SK-N-SH treated with all-trans-retinoic acid at 6 μM for 48 hours (cell line): ENCODE results near the gene PAX5.

Experiments used
- ATAC-seq: fragments of 200-7000 bp; cut with Tn5 transposase; 3 replicates; pipeline ENCODE4 v1.9.1; 2020; ENCODE audit warnings: mild to moderate bottlenecking, moderate library complexity
- ARNTL ChIP-seq: fragments of 450-650 bp; formaldehyde crosslinking; IDR thresholded peaks from 2 replicates; pipeline ENCODE4 v1.5.0; 2020; ENCODE audit warnings: low read depth, mild to moderate bottlenecking, moderate library complexity, borderline replicate concordance
- BACH2 ChIP-seq: fragments of 250-450 bp; sonication (Bioruptor Pico); IDR thresholded peaks from 2 replicates; pipeline ENCODE4 v1.9.0; 2021; ENCODE audit warnings: mild to moderate bottlenecking, borderline replicate concordance
- CSDC2 ChIP-seq: fragments of 250-450 bp; sonication (Bioruptor Pico); IDR thresholded peaks from 2 replicates; pipeline ENCODE4 v1.5.0; 2020; ENCODE audit warnings: mild to moderate bottlenecking, moderate library complexity
- ESRRG ChIP-seq: fragments of 250-450 bp; sonication (Bioruptor Pico); IDR thresholded peaks from 2 replicates; pipeline ENCODE4 v1.6.1; 2021; ENCODE audit warnings: mild to moderate bottlenecking
- OSR1 ChIP-seq: fragments of 250-450 bp; sonication (Bioruptor Pico); IDR thresholded peaks from 2 replicates; pipeline ENCODE4 v1.8.0; 2022; ENCODE audit warnings: moderate library complexity, mild to moderate bottlenecking, inconsistent platforms
- PPARA ChIP-seq: fragments of 250-450 bp; sonication (Bioruptor Pico); IDR thresholded peaks from 2 replicates; pipeline ENCODE4 v1.5.0; 2020; ENCODE audit warnings: mild to moderate bottlenecking, borderline replicate concordance
- RARB ChIP-seq: fragments of 250-450 bp; sonication (Bioruptor Pico); IDR thresholded peaks from 2 replicates; pipeline ENCODE4 v1.8.0; 2021; ENCODE audit warnings: mild to moderate bottlenecking, moderate library complexity
- SNAI2 ChIP-seq: fragments of 250-450 bp; sonication (Bioruptor Pico); IDR thresholded peaks from 2 replicates; pipeline ENCODE4 v1.5.0; 2020; ENCODE audit warnings: mild to moderate bottlenecking, moderate library complexity
- TOX ChIP-seq: fragments of 250-450 bp; sonication (Bioruptor Pico); IDR thresholded peaks from 2 replicates; pipeline ENCODE4 v1.8.0; 2021; ENCODE audit warnings: mild to moderate bottlenecking, moderate library complexity, borderline replicate concordance
- ZC3H10 ChIP-seq: fragments of 250-450 bp; sonication (Bioruptor Pico); IDR thresholded peaks from 2 replicates; pipeline ENCODE4 v1.5.1; 2021; ENCODE audit warnings: mild to moderate bottlenecking, moderate library complexity
- ZFP30 ChIP-seq: fragments of 450-650 bp; formaldehyde crosslinking; IDR thresholded peaks from 2 replicates; pipeline ENCODE4 v1.5.0; 2022; ENCODE audit warnings: mild to moderate bottlenecking, moderate library complexity
- ZNF565 ChIP-seq: fragments of 450-650 bp; formaldehyde crosslinking; conservative IDR thresholded peaks from 2 replicates; pipeline ENCODE4 v1.5.0; 2020; ENCODE audit warnings: low read depth, mild to moderate bottlenecking, moderate library complexity
- ZNF70 ChIP-seq: fragments of 450-650 bp; formaldehyde crosslinking; IDR thresholded peaks from 2 replicates; pipeline ENCODE4 v1.5.0; 2020; ENCODE audit warnings: mild to moderate bottlenecking, moderate library complexity
- ZNF8 ChIP-seq: fragments of 450-650 bp; formaldehyde crosslinking; IDR thresholded peaks from 2 replicates; pipeline ENCODE4 v1.5.0; 2020; ENCODE audit warnings: mild to moderate bottlenecking, moderate library complexity
- TF ChIP-seq, protein P1 (sequence below): fragments of 250-450 bp; sonication (Bioruptor Pico); IDR thresholded peaks from 2 replicates; pipeline ENCODE4 v1.8.0; 2021; ENCODE audit warnings: low read depth, mild to moderate bottlenecking, moderate library complexity, borderline replicate concordance
- TF ChIP-seq, protein P2 (sequence below): fragments of 250-450 bp; sonication (Bioruptor Pico); IDR thresholded peaks from 2 replicates; pipeline ENCODE4 v1.5.1; 2021; ENCODE audit warnings: mild to moderate bottlenecking, moderate library complexity
- TF ChIP-seq, protein P3 (sequence below): fragments of 250-450 bp; sonication (Bioruptor Pico); IDR thresholded peaks from 2 replicates; pipeline ENCODE4 v1.8.0; 2020; ENCODE audit warnings: mild to moderate bottlenecking, moderate library complexity, borderline replicate concordance
- TF ChIP-seq, protein P4 (sequence below): fragments of 250-450 bp; sonication (Bioruptor Pico); IDR thresholded peaks from 2 replicates; pipeline ENCODE4 v1.5.0; 2020; ENCODE audit warnings: mild to moderate bottlenecking, moderate library complexity
- TF ChIP-seq, protein P5 (sequence below): fragments of 250-450 bp; sonication (Bioruptor Pico); IDR thresholded peaks from 2 replicates; pipeline ENCODE4 v1.5.1; 2020; ENCODE audit warnings: low read depth, mild to moderate bottlenecking, moderate library complexity

The PAX5 gene

DNA sequence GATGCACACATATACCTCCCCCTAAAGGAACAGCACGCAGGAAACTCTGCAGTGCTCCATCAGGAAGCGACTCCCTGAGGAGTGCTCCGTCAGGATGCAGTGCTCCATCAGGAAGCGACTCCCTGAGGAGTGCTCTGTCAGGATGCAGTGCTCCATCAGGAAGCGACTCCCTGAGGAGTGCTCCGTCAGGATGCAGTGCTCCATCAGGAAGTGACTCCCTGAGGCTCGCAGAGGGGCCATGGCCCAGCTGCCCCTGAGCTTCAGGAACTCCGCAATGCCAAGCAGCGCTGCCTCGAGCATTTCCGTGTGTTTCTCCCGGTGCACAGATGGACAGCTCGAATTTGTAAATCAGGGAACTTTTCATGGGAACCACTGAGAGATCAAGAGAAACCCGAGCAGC, 88.1 kb downstream of the PAX5 start:
- ATAC-seq: no peak
- TF ChIP-seq PPARA (CRISPR knock-in tag) (no peak), ZNF8 (CRISPR knock-in tag) (no peak), ZNF70 (CRISPR knock-in tag) (no peak), RARB (no peak), ESRRG (CRISPR knock-in tag) (no peak), ZC3H10 (no peak), BACH2 (no peak), SNAI2 (CRISPR knock-in tag) (no peak), ARNTL (CRISPR knock-in tag) (no peak)
- TF ChIP-seq, protein P1, sequence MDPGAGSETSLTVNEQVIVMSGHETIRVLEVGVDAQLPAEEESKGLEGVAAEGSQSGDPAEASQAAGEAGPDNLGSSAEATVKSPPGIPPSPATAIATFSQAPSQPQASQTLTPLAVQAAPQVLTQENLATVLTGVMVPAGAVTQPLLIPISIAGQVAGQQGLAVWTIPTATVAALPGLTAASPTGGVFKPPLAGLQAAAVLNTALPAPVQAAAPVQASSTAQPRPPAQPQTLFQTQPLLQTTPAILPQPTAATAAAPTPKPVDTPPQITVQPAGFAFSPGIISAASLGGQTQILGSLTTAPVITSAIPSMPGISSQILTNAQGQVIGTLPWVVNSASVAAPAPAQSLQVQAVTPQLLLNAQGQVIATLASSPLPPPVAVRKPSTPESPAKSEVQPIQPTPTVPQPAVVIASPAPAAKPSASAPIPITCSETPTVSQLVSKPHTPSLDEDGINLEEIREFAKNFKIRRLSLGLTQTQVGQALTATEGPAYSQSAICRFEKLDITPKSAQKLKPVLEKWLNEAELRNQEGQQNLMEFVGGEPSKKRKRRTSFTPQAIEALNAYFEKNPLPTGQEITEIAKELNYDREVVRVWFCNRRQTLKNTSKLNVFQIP (CRISPR knock-in tag): no peak
- TF ChIP-seq, protein P2, sequence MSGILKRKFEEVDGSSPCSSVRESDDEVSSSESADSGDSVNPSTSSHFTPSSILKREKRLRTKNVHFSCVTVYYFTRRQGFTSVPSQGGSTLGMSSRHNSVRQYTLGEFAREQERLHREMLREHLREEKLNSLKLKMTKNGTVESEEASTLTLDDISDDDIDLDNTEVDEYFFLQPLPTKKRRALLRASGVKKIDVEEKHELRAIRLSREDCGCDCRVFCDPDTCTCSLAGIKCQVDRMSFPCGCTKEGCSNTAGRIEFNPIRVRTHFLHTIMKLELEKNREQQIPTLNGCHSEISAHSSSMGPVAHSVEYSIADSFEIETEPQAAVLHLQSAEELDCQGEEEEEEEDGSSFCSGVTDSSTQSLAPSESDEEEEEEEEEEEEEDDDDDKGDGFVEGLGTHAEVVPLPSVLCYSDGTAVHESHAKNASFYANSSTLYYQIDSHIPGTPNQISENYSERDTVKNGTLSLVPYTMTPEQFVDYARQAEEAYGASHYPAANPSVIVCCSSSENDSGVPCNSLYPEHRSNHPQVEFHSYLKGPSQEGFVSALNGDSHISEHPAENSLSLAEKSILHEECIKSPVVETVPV: no peak
- TF ChIP-seq, protein P3, sequence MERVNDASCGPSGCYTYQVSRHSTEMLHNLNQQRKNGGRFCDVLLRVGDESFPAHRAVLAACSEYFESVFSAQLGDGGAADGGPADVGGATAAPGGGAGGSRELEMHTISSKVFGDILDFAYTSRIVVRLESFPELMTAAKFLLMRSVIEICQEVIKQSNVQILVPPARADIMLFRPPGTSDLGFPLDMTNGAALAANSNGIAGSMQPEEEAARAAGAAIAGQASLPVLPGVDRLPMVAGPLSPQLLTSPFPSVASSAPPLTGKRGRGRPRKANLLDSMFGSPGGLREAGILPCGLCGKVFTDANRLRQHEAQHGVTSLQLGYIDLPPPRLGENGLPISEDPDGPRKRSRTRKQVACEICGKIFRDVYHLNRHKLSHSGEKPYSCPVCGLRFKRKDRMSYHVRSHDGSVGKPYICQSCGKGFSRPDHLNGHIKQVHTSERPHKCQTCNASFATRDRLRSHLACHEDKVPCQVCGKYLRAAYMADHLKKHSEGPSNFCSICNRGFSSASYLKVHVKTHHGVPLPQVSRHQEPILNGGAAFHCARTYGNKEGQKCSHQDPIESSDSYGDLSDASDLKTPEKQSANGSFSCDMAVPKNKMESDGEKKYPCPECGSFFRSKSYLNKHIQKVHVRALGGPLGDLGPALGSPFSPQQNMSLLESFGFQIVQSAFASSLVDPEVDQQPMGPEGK (CRISPR knock-in tag): no peak

DNA sequence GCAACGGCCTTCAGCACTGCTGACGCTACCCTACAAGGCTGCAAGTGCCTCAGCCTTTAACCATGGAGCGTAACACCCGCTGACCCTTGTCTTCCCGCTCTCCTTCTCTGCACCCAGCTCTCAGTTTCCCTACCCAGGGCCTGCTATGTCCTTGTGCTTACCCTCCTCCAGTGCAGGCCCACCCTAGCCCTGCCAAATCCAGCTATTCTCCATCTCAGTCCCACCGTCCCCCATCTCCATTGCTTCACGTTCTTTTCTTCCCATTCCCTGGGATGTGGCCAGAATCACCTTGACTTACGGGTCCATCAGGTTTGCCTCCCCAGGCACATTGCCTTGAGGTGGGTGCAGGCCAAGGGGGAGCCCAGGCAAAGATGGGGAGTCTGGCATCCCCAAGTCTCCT, 91.2 kb downstream of the PAX5 start:
- TF ChIP-seq, protein P4, sequence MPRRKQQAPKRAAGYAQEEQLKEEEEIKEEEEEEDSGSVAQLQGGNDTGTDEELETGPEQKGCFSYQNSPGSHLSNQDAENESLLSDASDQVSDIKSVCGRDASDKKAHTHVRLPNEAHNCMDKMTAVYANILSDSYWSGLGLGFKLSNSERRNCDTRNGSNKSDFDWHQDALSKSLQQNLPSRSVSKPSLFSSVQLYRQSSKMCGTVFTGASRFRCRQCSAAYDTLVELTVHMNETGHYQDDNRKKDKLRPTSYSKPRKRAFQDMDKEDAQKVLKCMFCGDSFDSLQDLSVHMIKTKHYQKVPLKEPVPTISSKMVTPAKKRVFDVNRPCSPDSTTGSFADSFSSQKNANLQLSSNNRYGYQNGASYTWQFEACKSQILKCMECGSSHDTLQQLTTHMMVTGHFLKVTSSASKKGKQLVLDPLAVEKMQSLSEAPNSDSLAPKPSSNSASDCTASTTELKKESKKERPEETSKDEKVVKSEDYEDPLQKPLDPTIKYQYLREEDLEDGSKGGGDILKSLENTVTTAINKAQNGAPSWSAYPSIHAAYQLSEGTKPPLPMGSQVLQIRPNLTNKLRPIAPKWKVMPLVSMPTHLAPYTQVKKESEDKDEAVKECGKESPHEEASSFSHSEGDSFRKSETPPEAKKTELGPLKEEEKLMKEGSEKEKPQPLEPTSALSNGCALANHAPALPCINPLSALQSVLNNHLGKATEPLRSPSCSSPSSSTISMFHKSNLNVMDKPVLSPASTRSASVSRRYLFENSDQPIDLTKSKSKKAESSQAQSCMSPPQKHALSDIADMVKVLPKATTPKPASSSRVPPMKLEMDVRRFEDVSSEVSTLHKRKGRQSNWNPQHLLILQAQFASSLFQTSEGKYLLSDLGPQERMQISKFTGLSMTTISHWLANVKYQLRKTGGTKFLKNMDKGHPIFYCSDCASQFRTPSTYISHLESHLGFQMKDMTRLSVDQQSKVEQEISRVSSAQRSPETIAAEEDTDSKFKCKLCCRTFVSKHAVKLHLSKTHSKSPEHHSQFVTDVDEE (CRISPR knock-in tag): no peak
- TF ChIP-seq ZNF565 (no peak), ZFP30 (no peak), TOX (no peak), ARNTL (CRISPR knock-in tag) (no peak)
- no peak for ATAC-seq

DNA sequence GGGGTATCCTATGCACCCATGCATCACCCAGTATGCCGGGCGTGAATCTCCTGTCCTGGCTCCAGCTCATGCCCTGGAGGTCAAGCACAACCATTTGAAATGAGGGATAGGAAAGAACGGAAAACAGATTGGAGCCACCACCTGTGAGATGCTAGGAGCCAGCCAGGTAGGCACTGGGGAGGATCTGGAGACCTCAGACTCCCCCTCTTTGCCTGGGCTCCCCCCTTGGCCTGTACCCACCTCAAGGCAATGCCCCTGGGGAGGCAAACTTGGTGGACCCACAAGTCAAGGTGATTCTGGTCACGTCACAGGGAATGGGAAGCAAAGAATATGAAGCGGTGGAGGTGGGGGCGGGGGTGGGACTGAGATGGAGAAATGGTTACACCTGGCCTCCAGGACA, 92.6 kb downstream of the PAX5 start:
- TF ChIP-seq ZC3H10: no peak
- no peak for TF ChIP-seq CSDC2
- TF ChIP-seq, protein P5, sequence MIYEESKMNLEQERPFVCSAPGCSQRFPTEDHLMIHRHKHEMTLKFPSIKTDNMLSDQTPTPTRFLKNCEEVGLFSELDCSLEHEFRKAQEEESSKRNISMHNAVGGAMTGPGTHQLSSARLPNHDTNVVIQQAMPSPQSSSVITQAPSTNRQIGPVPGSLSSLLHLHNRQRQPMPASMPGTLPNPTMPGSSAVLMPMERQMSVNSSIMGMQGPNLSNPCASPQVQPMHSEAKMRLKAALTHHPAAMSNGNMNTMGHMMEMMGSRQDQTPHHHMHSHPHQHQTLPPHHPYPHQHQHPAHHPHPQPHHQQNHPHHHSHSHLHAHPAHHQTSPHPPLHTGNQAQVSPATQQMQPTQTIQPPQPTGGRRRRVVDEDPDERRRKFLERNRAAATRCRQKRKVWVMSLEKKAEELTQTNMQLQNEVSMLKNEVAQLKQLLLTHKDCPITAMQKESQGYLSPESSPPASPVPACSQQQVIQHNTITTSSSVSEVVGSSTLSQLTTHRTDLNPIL (CRISPR knock-in tag): no peak
- TF ChIP-seq RARB: no peak
- no peak for TF ChIP-seq ZNF565
- TF ChIP-seq, protein P2: no peak
- TF ChIP-seq, protein P3 (CRISPR knock-in tag): no peak
- no peak for TF ChIP-seq BACH2
- TF ChIP-seq, protein P4 (CRISPR knock-in tag): no peak
- TF ChIP-seq ZNF8 (CRISPR knock-in tag): no peak
- TF ChIP-seq OSR1: no peak
- TF ChIP-seq, protein P1 (CRISPR knock-in tag): no peak
- no peak for TF ChIP-seq ARNTL (CRISPR knock-in tag)
- TF ChIP-seq PPARA (CRISPR knock-in tag): no peak
- ATAC-seq: no peak
